Cardiac fibroblast (primary cell): ENCODE results near the gene MVB12B.

Source experiments
- DNase-seq, 2 donors: peaks; one replicate each; pipeline versions ENCODE4 v3.0.0 to v3.0.0-alpha.2; 2010; ENCODE audit warnings: low read depth in 2 of 2
- H3K4me3 ChIP-seq, 2 donors: replicated peaks in 1 of 2; 1 replicate in 1 of 2; 2 replicates in 1 of 2; pipeline ENCODE4 v1.5.1; 2011; ENCODE audit warnings: low read depth in 2 of 2, low read length in 2 of 2, mild to moderate bottlenecking in 2 of 2, moderate library complexity in 1 of 2
- CTCF ChIP-seq: IDR thresholded peaks from one replicate; pipeline ENCODE4 v1.5.1; 2011; ENCODE audit warnings: low read depth, mild to moderate bottlenecking, low read length, inconsistent platforms

The MVB12B gene

GRCh38 chr9:126521089-126521488 lies 194.5 kb downstream of the MVB12B start:
- DNase-seq = no peak
- no peak for TF ChIP-seq CTCF
- H3K4me3 ChIP-seq = no peak overlapping the region

- H3K4me3 ChIP-seq = no peak overlapping the region
- no peak for DNase-seq
- TF ChIP-seq CTCF = no peak
Measured at GRCh38 chr9:126521551-126521950, 194.9 kb downstream of the MVB12B start.

GRCh38 chr9:126521976-126522590 lies 195.5 kb downstream of the MVB12B start:
- TF ChIP-seq CTCF = no peak
- no peak overlapping the region for H3K4me3 ChIP-seq
- no peak for DNase-seq

- no peak for DNase-seq
Measured at GRCh38 chr9:126522612-126523356, 196.2 kb downstream of the MVB12B start.

GRCh38 chr9:126523611-126524111 lies 197.0 kb downstream of the MVB12B start:
- no peak overlapping the region for H3K4me3 ChIP-seq
- TF ChIP-seq CTCF = no peak
- no peak for DNase-seq

More at GRCh38 chr9:126522612-126523356, 196.2 kb downstream of the MVB12B start:
- TF ChIP-seq CTCF = no peak
- no peak overlapping the region for H3K4me3 ChIP-seq

GRCh38 chr9:126524353-126525077 lies 197.9 kb downstream of the MVB12B start:
- DNase-seq = no peak
- H3K4me3 ChIP-seq = no peak overlapping the region
- no peak for TF ChIP-seq CTCF
